HepG2 (cell line): ENCODE measurements around the gene ZNF324B. TPM values are rescaled to one million over a fixed set of nuclear protein-coding genes. Genes with fewer than 3 reads are reported as not detected.
A peak's percentile ranks its signal among the peaks of the same experiment; 100 is the strongest.

Experiments
- BATF2 ChIP-seq: sonication (generic); formaldehyde crosslinking; IDR thresholded peaks from 2 replicates; pipeline ENCODE4 v1.8.0; 2022; ENCODE audit warnings: mild to moderate bottlenecking, missing genetic modification reagents, moderate library complexity
- CTCF ChIP-seq: sonication (generic); formaldehyde crosslinking; IDR thresholded peaks from 2 replicates; pipeline ENCODE4 v1.5.0; 2020; ENCODE audit warnings: mild to moderate bottlenecking, missing genetic modification reagents, moderate library complexity
- ESRRA ChIP-seq: sonication (generic); formaldehyde crosslinking; IDR thresholded peaks from 2 replicates; pipeline ENCODE4 v1.5.1; 2020; ENCODE audit warnings: mild to moderate bottlenecking, low read depth, missing genetic modification reagents
- ETS1 ChIP-seq: sonication (generic); formaldehyde crosslinking; IDR thresholded peaks from 2 replicates; pipeline ENCODE4 v1.4.0; 2020; ENCODE audit warnings: missing genetic modification reagents
- IKZF5 ChIP-seq: IDR thresholded peaks from 2 replicates; pipeline ENCODE4 v1.6.1; 2018; ENCODE audit warnings: missing genetic modification reagents, mild to moderate bottlenecking, missing compliant biosample characterization
- KDM1A ChIP-seq: IDR thresholded peaks from 2 replicates; pipeline ENCODE4 v1.6.1; 2016; ENCODE audit warnings: missing compliant biosample characterization
- KLF12 ChIP-seq: sonication (generic); formaldehyde crosslinking; IDR thresholded peaks from 2 replicates; pipeline ENCODE4 v1.4.0; 2020; ENCODE audit warnings: missing genetic modification reagents, borderline replicate concordance
- MED1 ChIP-seq: sonication (generic); formaldehyde crosslinking; IDR thresholded peaks from 2 replicates; pipeline ENCODE4 v1.4.0; 2020; ENCODE audit warnings: missing genetic modification reagents
- MTA1 ChIP-seq: sonication (generic); formaldehyde crosslinking; IDR thresholded peaks from 2 replicates; pipeline ENCODE4 v1.4.0; 2020; ENCODE audit warnings: missing genetic modification reagents, mild to moderate bottlenecking, borderline replicate concordance
- MYNN ChIP-seq: sonication (generic); formaldehyde crosslinking; IDR thresholded peaks from 2 replicates; pipeline ENCODE4 v1.4.0; 2020; ENCODE audit warnings: mild to moderate bottlenecking, low read depth, missing genetic modification reagents
- MZF1 ChIP-seq: sonication (generic); formaldehyde crosslinking; IDR thresholded peaks from 2 replicates; pipeline ENCODE4 v1.8.1; 2023; ENCODE audit warnings: mild to moderate bottlenecking, missing genetic modification reagents, borderline replicate concordance
- NONO ChIP-seq, 2 experiments: fragments of 450-650 bp in 1 of 2; sonication (generic) in 1 of 2; formaldehyde crosslinking in 1 of 2; IDR thresholded peaks in 1 of 2; conservative IDR thresholded peaks in 1 of 2; 2 replicates each; pipeline versions ENCODE4 v1.6.1 to v1.8.0; 2017 to 2022; ENCODE audit warnings: mild to moderate bottlenecking in 1 of 2, missing genetic modification reagents in 1 of 2, moderate library complexity in 1 of 2
- PPARG ChIP-seq: conservative IDR thresholded peaks from 2 replicates; pipeline ENCODE4 v1.6.1; 2016; ENCODE audit warnings: missing biosample characterization, missing genetic modification reagents
- RCOR2 ChIP-seq: IDR thresholded peaks from 2 replicates; pipeline ENCODE4 v1.6.1; 2016; ENCODE audit warnings: missing biosample characterization, missing genetic modification reagents
- RFX3 ChIP-seq: IDR thresholded peaks from 2 replicates; pipeline ENCODE4 v1.6.1; 2016; ENCODE audit warnings: missing biosample characterization, missing genetic modification reagents
- SP2 ChIP-seq: sonication (generic); formaldehyde crosslinking; IDR thresholded peaks from 2 replicates; pipeline ENCODE4 v1.5.1; 2020; ENCODE audit warnings: mild to moderate bottlenecking, missing genetic modification reagents
- TRIM24 ChIP-seq: sonication (generic); formaldehyde crosslinking; IDR thresholded peaks from 2 replicates; pipeline ENCODE4 v1.8.0; 2022; ENCODE audit warnings: mild to moderate bottlenecking, missing genetic modification reagents
- U2AF1 ChIP-seq: fragments of 200-400 bp; formaldehyde crosslinking; optimal IDR thresholded peaks from 2 replicates; pipeline ENCODE3; 2017; ENCODE audit warnings: mild to moderate bottlenecking, low read depth, low read length
- ZFP91 ChIP-seq: sonication (generic); formaldehyde crosslinking; IDR thresholded peaks from 2 replicates; pipeline ENCODE4 v1.9.0; 2022; ENCODE audit warnings: missing genetic modification reagents, mild to moderate bottlenecking, borderline replicate concordance
- ZNF121 ChIP-seq: sonication (generic); formaldehyde crosslinking; IDR thresholded peaks from 2 replicates; pipeline ENCODE4 v1.5.0; 2020; ENCODE audit warnings: mild to moderate bottlenecking, missing genetic modification reagents
- ZNF280B ChIP-seq: sonication (generic); formaldehyde crosslinking; IDR thresholded peaks from 2 replicates; pipeline ENCODE4 v1.5.0; 2020; ENCODE audit warnings: missing genetic modification reagents, mild to moderate bottlenecking, borderline replicate concordance
- ZNF720 ChIP-seq: sonication (generic); formaldehyde crosslinking; IDR thresholded peaks from 2 replicates; pipeline ENCODE4 v1.4.0; 2020; ENCODE audit warnings: missing genetic modification reagents
- polyA plus RNA-seq, 8 experiments: library from polyadenylated mRNA; depleted of rRNA in 3 of 8; stranded (reverse) in 7 of 8; unstranded in 1 of 8; fragments of >200 nt; fragmentation: Illumina TruSeq in 4 of 8; extraction: Trizol in 4 of 8; gene quantifications; 2 replicates each; pipeline versions ENCODE4 v1.2.1 to v1.2.3, GENCODE V29; 2011 to 2016; ENCODE audit warnings: low read depth in 4 of 8, missing spikeins in 1 of 8, mixed read lengths in 1 of 8; ENCODE audit not compliant: insufficient read depth in 1 of 8
- total RNA-seq, 5 experiments: library from RNA; depleted of rRNA; stranded (reverse); fragments of >200 nt; fragmentation: Illumina TruSeq; extraction: Trizol; gene quantifications; 2 replicates each; pipeline ENCODE4 v1.2.3, GENCODE V29; 2016; ENCODE audit warnings: low read depth in 1 of 5

ZNF324B gene
- total and polyA plus RNA-seq, 2 of the 13 experiments (the other 11 are each of a cell fraction or from before 2014, with no cell fraction given), result 0.53 to 3.0 TPM

GRCh38 chr19:58451358-58452101, at the start of gene ZNF324B (continued):
- TF ChIP-seq KLF12 (CRISPR knock-in tag), result no peak
- TF ChIP-seq U2AF1, result no peak
- TF ChIP-seq RFX3, result peak; percentile 95
- TF ChIP-seq MTA1 (CRISPR knock-in tag), result no peak
- no peak for TF ChIP-seq TRIM24 (CRISPR knock-in tag)
- no peak for TF ChIP-seq KDM1A (CRISPR knock-in tag)
- TF ChIP-seq SP2 (CRISPR knock-in tag), result peak; percentile 96
- no peak for TF ChIP-seq MZF1 (CRISPR knock-in tag)
- TF ChIP-seq MED1 (CRISPR knock-in tag), result peak; percentile 32; the same call in 1 of the 2 replicates
- no peak for TF ChIP-seq PPARG (CRISPR knock-in tag)
- no peak for TF ChIP-seq ZNF121 (CRISPR knock-in tag)
- no peak for TF ChIP-seq IKZF5 (CRISPR knock-in tag)
- TF ChIP-seq BATF2, result no peak
- TF ChIP-seq RCOR2, result no peak
- TF ChIP-seq ETS1 (CRISPR knock-in tag), result no peak
- no peak for TF ChIP-seq MYNN (CRISPR knock-in tag)
- TF ChIP-seq ZNF720 (CRISPR knock-in tag), result no peak
- no peak for TF ChIP-seq NONO (IDR thresholded peaks at IDR 0.05)
- TF ChIP-seq NONO (CRISPR knock-in tag; conservative IDR thresholded peaks at IDR 0.05), result peak; percentile 62; the same call in 1 of the 2 replicates
- peak; percentile 80; the same call in 1 of the 2 replicates for TF ChIP-seq ZFP91 (CRISPR knock-in tag)
- no peak for TF ChIP-seq ESRRA
- TF ChIP-seq CTCF (CRISPR knock-in tag), result peak; percentile 14; the same call in 1 of the 2 replicates
- TF ChIP-seq ZNF280B (CRISPR knock-in tag), result no peak
